ENCODE measurements around the gene LDHAL6A.

DNA sequence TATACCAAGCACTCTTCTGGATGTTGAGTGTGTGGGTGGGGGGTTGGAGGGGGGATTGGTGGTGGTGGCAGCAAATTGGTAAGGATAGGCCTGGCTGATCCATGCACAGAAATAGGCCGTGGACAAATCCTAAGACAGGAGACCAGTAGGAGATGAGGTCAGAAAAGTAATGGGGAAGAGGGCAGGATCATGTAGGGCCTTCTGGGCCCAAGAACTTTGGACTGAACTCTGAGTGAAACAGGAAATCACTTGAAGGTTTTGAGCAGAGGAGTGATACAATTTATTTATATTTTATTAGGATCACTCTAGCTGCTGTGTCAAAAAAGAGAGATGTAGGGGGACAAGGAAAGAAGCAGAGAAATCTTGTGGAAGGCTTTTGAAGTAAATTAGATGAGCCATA, 42.4 kb downstream of the LDHAL6A start:
- TF ChIP-seq, protein P1, sequence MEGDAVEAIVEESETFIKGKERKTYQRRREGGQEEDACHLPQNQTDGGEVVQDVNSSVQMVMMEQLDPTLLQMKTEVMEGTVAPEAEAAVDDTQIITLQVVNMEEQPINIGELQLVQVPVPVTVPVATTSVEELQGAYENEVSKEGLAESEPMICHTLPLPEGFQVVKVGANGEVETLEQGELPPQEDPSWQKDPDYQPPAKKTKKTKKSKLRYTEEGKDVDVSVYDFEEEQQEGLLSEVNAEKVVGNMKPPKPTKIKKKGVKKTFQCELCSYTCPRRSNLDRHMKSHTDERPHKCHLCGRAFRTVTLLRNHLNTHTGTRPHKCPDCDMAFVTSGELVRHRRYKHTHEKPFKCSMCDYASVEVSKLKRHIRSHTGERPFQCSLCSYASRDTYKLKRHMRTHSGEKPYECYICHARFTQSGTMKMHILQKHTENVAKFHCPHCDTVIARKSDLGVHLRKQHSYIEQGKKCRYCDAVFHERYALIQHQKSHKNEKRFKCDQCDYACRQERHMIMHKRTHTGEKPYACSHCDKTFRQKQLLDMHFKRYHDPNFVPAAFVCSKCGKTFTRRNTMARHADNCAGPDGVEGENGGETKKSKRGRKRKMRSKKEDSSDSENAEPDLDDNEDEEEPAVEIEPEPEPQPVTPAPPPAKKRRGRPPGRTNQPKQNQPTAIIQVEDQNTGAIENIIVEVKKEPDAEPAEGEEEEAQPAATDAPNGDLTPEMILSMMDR (IDR thresholded peaks at IDR 0.05; ENCODE audit: low read depth, low read length, missing input control) = no peak
- TF ChIP-seq YY1 (IDR thresholded peaks at IDR 0.05) (no peak), TAF1 (conservative IDR thresholded peaks at IDR 0.05) (no peak), EGR1 (IDR thresholded peaks at IDR 0.05; ENCODE audit: low read depth in 2 of 2) (no peak), HNF4G (IDR thresholded peaks at IDR 0.05) (no peak), RAD21 (IDR thresholded peaks at IDR 0.05) (no peak), JUND (IDR thresholded peaks at IDR 0.05) (no peak), FOXA1 (IDR thresholded peaks at IDR 0.05) (no peak)
- TF ChIP-seq, protein P2, sequence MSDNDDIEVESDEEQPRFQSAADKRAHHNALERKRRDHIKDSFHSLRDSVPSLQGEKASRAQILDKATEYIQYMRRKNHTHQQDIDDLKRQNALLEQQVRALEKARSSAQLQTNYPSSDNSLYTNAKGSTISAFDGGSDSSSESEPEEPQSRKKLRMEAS (IDR thresholded peaks at IDR 0.05) = no peak
- TF ChIP-seq, protein P3, sequence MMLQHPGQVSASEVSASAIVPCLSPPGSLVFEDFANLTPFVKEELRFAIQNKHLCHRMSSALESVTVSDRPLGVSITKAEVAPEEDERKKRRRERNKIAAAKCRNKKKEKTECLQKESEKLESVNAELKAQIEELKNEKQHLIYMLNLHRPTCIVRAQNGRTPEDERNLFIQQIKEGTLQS (IDR thresholded peaks at IDR 0.05) = no peak
- TF ChIP-seq, protein P4, sequence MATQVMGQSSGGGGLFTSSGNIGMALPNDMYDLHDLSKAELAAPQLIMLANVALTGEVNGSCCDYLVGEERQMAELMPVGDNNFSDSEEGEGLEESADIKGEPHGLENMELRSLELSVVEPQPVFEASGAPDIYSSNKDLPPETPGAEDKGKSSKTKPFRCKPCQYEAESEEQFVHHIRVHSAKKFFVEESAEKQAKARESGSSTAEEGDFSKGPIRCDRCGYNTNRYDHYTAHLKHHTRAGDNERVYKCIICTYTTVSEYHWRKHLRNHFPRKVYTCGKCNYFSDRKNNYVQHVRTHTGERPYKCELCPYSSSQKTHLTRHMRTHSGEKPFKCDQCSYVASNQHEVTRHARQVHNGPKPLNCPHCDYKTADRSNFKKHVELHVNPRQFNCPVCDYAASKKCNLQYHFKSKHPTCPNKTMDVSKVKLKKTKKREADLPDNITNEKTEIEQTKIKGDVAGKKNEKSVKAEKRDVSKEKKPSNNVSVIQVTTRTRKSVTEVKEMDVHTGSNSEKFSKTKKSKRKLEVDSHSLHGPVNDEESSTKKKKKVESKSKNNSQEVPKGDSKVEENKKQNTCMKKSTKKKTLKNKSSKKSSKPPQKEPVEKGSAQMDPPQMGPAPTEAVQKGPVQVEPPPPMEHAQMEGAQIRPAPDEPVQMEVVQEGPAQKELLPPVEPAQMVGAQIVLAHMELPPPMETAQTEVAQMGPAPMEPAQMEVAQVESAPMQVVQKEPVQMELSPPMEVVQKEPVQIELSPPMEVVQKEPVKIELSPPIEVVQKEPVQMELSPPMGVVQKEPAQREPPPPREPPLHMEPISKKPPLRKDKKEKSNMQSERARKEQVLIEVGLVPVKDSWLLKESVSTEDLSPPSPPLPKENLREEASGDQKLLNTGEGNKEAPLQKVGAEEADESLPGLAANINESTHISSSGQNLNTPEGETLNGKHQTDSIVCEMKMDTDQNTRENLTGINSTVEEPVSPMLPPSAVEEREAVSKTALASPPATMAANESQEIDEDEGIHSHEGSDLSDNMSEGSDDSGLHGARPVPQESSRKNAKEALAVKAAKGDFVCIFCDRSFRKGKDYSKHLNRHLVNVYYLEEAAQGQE (IDR thresholded peaks at IDR 0.05) = no peak

All from liver (tissue), 3 donors.